Stimulated activated CD4-positive, alpha-beta T cell treated with anti-CD3 and anti-CD28 coated beads, Interleukin-12 subunit alpha, Interleukin-12 subunit beta, amount 100 ng/mL, for 4 hours (primary cell): ENCODE results near the gene TRAPPC6A.

Experiments used
- DNase-seq: peaks from one replicate; pipeline ENCODE4 v3.0.0-alpha.2; 2020

The TRAPPC6A gene

GRCh38 chr19:45161738-45162607 is 16.1 kb downstream of the TRAPPC6A start:
- no peak for DNase-seq

GRCh38 chr19:45160870-45161737 is 16.9 kb downstream of the TRAPPC6A start, which contains the start of gene NKPD1:
Gene NKPD1, minus strand, starts transcription at chr19:45160982. Its CDS starts 832 bp downstream, at chr19:45160150.
- DNase-seq: no peak

- no peak for DNase-seq
Observed at GRCh38 chr19:45159971-45160324, 18.1 kb downstream of the TRAPPC6A start.

- DNase-seq: no peak
Observed at GRCh38 chr19:45159210-45159970, 18.6 kb downstream of the TRAPPC6A start.

DNA sequence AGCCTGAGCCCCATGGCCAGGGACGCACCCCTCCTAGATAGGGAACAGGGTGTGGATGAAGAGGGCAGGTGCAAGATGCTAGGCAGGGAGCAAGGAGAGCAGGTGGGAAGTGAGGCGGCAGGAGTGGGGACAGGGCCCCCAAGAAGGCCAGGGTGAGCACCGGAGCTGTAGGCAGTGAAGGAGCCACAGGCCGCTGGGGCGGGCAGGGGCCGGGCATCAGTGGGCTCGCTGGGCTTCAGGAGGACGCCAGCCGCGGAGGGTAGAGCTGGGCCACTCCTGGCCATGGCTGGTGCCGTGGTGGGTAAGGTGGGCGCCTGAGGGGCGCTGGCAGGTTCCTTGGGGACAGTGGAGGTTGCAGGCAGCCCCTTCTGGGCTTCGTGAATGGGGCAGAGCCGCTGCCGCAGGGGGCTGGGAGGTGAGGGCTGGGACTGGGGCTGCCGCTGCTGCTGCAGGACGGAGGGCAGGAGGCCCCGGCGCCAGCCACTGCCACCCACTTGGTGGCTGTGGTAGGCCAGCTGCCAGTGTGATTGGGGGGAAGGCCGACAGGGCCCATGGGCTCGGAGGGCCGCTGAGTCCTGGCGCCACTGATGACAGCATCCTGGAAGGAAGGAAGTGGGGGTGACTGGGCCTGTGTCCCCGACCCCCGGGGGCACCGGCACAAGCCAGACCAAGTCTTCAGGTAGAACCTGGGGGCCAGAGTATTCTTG is 19.4 kb downstream of the TRAPPC6A start:
- no peak for DNase-seq

GRCh38 chr19:45156751-45157150 is 21.3 kb downstream of the TRAPPC6A start:
- no peak for DNase-seq

DNA sequence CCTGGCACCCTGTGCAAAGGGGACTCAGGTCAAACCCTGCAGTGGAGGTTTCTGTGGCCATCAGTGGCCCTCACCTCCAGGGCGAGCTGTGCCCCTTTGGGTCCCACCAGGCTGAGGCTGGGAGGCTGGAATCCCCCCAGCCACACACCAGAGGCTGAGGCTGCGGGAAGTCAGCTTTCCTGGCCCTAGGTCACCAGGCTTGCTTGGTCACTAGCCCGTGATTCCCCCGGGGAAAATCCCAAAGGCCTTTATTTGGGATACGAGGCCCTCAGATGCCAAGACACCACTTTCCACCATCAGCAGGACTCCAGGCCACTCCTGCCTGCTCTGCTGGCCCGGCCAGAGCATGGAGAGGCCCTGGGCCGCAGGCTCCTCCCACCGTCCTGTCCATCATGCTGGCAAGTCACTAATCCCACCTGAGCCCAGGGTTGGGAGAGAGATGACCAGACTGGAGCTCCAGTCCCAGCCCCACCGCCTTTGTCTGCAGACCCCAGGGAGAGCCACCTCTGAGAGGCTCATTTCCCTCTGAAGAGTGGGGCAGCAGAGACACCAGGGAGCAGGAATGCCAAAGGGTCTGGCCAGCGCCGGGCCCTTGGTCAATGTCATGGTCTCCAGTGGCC is 21.9 kb downstream of the TRAPPC6A start:
- no peak for DNase-seq

GRCh38 chr19:45154064-45154827 is 23.8 kb downstream of the TRAPPC6A start:
- DNase-seq: no peak

DNA sequence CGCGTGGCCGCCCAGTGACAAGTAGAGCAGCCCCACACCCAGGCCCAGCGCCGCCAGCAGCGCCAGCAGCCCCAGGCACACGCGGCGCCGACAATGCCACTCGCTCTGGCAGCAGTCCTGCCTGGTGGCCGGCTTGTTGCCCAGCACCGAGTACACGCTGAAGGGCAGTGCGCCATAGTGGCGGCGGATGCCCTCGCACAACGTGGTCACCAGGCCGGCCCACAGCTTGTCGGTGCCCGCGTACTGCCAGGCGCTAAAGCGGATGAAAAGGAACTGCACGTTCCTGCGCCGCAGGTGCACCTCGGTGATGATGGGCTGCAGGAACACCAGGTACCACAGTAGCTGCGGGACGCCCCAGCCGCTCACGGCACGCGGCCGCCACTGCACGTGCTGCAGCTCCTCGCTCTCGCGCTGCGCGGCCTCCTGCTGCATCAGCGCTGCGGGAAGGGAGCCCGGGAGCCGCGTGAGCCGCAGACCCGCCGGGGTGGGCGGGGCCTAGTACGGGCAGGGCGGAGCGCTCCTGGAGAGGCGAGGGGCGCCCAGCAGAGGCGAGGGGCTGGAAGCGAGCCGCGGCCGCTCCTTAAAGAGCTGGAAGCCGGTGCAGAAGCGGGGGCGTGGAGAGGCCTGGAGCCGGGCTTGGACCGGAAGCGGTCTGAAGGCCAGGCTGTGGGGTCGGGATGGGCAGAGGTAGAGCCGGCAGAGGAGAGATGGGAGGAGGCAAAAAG is 24.5 kb downstream of the TRAPPC6A start:
- DNase-seq: peak; percentile 28

GRCh38 chr19:45152504-45153338 is 25.3 kb downstream of the TRAPPC6A start:
- peak; percentile 29 for DNase-seq

DNA sequence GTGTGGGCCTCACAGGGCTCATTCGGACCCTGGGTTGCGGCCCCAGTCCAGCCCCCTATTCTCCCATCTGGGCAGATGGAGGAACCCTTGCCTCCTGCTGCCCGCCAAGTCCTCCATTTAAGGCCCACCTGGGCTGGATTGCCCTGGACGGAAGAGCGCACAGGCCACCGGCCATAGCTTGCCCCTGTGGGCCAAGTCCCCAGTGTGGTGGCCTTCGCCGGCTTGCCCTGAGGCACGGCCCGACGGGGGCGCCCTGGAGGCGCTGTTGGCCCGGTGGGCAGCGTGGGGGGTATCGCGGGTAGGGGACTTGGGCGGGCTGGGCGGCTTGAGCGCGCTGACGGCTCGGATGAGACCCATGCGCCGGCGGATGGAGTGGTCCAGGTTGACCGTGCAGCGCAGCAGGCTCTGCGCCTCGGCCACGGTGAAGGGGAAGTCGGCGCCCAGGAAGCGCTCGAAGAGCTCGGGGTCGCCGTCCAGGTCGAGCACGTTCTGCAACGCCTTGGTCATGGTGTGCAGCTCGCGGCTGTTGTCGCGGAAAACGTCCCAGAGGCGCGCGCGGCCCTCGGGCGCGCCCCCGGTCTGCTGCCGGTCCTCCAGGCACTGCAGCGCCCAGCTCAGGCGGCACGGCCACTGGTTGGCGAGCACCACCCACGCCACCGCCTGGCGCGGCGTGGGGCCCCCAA is 26.1 kb downstream of the TRAPPC6A start:
- no peak for DNase-seq

- no peak for DNase-seq
Observed at GRCh38 chr19:45151320-45151719, 26.7 kb downstream of the TRAPPC6A start.

GRCh38 chr19:45150751-45151281 is 27.2 kb downstream of the TRAPPC6A start:
- no peak for DNase-seq

GRCh38 chr19:45150180-45150579 is 27.9 kb downstream of the TRAPPC6A start:
- no peak for DNase-seq

DNA sequence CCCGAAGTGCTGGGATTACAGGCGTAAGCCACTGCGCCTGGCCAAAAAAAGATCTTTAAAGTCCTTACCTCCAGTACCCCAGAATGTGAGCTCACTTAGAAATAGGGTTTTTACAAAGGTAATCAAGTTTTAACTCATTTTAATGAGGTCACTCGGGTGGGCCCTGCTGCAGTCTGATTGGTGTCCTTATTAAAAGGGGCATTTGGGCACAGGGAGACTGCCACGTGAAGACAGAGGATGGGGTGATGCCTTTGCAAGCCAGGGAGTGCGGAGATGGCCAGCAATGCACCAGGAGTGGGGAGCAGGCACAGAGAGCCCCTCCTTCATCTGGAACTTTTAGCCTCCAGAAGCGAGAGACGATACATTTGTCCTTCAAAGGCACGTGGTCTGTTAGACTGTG is 28.9 kb downstream of the TRAPPC6A start:
- DNase-seq: no peak

GRCh38 chr19:45147835-45148676 is 30.0 kb downstream of the TRAPPC6A start:
- DNase-seq: no peak

- DNase-seq: no peak
Observed at GRCh38 chr19:45146741-45147205, 31.3 kb downstream of the TRAPPC6A start.
